OCI-LY3 (cell line): Measurements from ENCODE around the gene SPATA32.

Experiments
- H2AFZ ChIP-seq: fragments of 200-600, 300-600 bp; shearing (Covaris generic); 2 replicates; pipeline ENCODE4 v1.6.0; 2014; ENCODE audit warnings: antibody characterized with exemption, low read depth, low read length
- H3K27ac ChIP-seq: fragments of 200-600, 300-600 bp; sonication (generic); 2 replicates; pipeline ENCODE4 v1.5.1; 2014; ENCODE audit warnings: mild to moderate bottlenecking, low read length, moderate library complexity, mixed read lengths
- H3K27me3 ChIP-seq: fragments of 200-600, 300-600 bp; sonication (generic); 2 replicates; pipeline ENCODE4 v1.6.1; 2014; ENCODE audit warnings: low read depth, low read length, mixed read lengths
- H3K36me3 ChIP-seq: fragments of 200-600, 300-600 bp; sonication (generic); replicated peaks from 2 replicates; pipeline ENCODE3; 2014; ENCODE audit warnings: low read depth, low read length, mixed read lengths
- H3K4me1 ChIP-seq: fragments of 300-600, 200-600 bp; sonication (generic); 2 replicates; pipeline ENCODE4 v1.6.1; 2014; ENCODE audit warnings: low read length, mixed read lengths
- H3K4me2 ChIP-seq: fragments of 200-600, 300-600 bp; sonication (generic); 2 replicates; pipeline ENCODE4 v1.6.1; 2014; ENCODE audit warnings: low read length, mixed read lengths
- H3K4me3 ChIP-seq: fragments of 300-600, 200-600 bp; sonication (generic); 2 replicates; pipeline ENCODE4 v1.5.1; 2014; ENCODE audit warnings: antibody characterized with exemption, mild to moderate bottlenecking, low read length, moderate library complexity
- H3K79me2 ChIP-seq: fragments of 300-600, 200-600 bp; shearing (Covaris generic); 2 replicates; pipeline ENCODE4 v1.6.1; 2014; ENCODE audit warnings: mild to moderate bottlenecking, low read length, mixed read lengths
- H3K9ac ChIP-seq: fragments of 300-600, 200-600 bp; shearing (Covaris generic); 2 replicates; pipeline ENCODE4 v1.6.0; 2014; ENCODE audit warnings: mild to moderate bottlenecking, low read length, moderate library complexity
- H3K9me3 ChIP-seq: fragments of 200-600, 300-600 bp; shearing (Covaris generic); 2 replicates; pipeline ENCODE4 v1.6.1; 2014; ENCODE audit warnings: low read length, mixed read lengths; ENCODE audit not compliant: insufficient read depth
- H4K20me1 ChIP-seq: fragments of 200-600, 300-600 bp; sonication (generic); 2 replicates; pipeline ENCODE4 v1.6.1; 2016; ENCODE audit warnings: low read length, mixed read lengths; ENCODE audit not compliant: insufficient read depth
- CTCF ChIP-seq: fragments of 200-600, 300-600 bp; sonication (generic); IDR thresholded peaks from 2 replicates; pipeline ENCODE4 v1.5.1; 2014; ENCODE audit warnings: antibody characterized with exemption, low read length, low read depth
- EZH2phosphoT487 ChIP-seq: fragments of 200-600 bp; shearing (Covaris generic); IDR thresholded peaks from 2 replicates; pipeline ENCODE4 v1.6.1; 2018; ENCODE audit warnings: antibody characterized with exemption, mixed run types, low read depth

Gene SPATA32

GRCh38 chr17:45224671-45225050 is 37.2 kb downstream of the SPATA32 start:
- H3K27ac ChIP-seq: peak overlapping the region; percentile 99
- peak overlapping the region; percentile 100 for H3K9ac ChIP-seq
- H2AFZ ChIP-seq: no peak overlapping the region
- H3K36me3 ChIP-seq: no peaks in the 10 kb centered on the region
- H3K4me1 ChIP-seq: peaks cover 69% of the 10 kb centered on the region
- TF ChIP-seq CTCF: no peak
- TF ChIP-seq EZH2phosphoT487: no peak
- peak overlapping the region; percentile 100 for H3K4me3 ChIP-seq
- H3K4me2 ChIP-seq: peak overlapping the region; percentile 99
- H3K79me2 ChIP-seq: peaks cover 83% of the 10 kb centered on the region
- H3K27me3 ChIP-seq: no peaks in the 10 kb centered on the region
- H4K20me1 ChIP-seq: no peaks in the 10 kb centered on the region
- H3K9me3 ChIP-seq: no peaks in the 10 kb centered on the region

GRCh38 chr17:45223539-45224528 is 38.1 kb downstream of the SPATA32 start:
- Histone ChIP-seq H3K4me1 (peaks cover 61% of the 10 kb centered on the region), H3K9me3 (no peaks in the 10 kb centered on the region), H3K36me3 (no peaks in the 10 kb centered on the region), H3K9ac (peak overlapping the region; percentile 100), H3K4me3 (peak overlapping the region; percentile 100), H3K27me3 (no peaks in the 10 kb centered on the region), H3K79me2 (peaks cover 75% of the 10 kb centered on the region), H3K4me2 (peak overlapping the region; percentile 99), H3K27ac (peak overlapping the region; percentile 99), H4K20me1 (no peaks in the 10 kb centered on the region), H2AFZ (no peak overlapping the region)
- TF ChIP-seq EZH2phosphoT487 (no peak), CTCF (no peak)

- H3K4me2 ChIP-seq: peak overlapping the region; percentile 99
- H3K27me3 ChIP-seq: no peaks in the 10 kb centered on the region
- H2AFZ ChIP-seq: no peak overlapping the region
- peak overlapping the region; percentile 100 for H3K9ac ChIP-seq
- H3K27ac ChIP-seq: peak overlapping the region; percentile 99
- H3K36me3 ChIP-seq: no peaks in the 10 kb centered on the region
- H4K20me1 ChIP-seq: no peaks in the 10 kb centered on the region
- peaks cover 53% of the 10 kb centered on the region for H3K4me1 ChIP-seq
- no peaks in the 10 kb centered on the region for H3K9me3 ChIP-seq
- TF ChIP-seq CTCF: no peak
- no peak for TF ChIP-seq EZH2phosphoT487
- peak overlapping the region; percentile 100 for H3K4me3 ChIP-seq
- peaks cover 67% of the 10 kb centered on the region for H3K79me2 ChIP-seq
These were observed 38.8 kb downstream of the SPATA32 start for GRCh38 chr17:45222996-45223538.

GRCh38 chr17:45222289-45222995 is 39.5 kb downstream of the SPATA32 start:
- H3K27me3 ChIP-seq: no peaks in the 10 kb centered on the region
- peak overlapping the region; percentile 99 for H3K27ac ChIP-seq
- H3K9me3 ChIP-seq: no peaks in the 10 kb centered on the region
- peaks cover 47% of the 10 kb centered on the region for H3K4me1 ChIP-seq
- peaks cover 61% of the 10 kb centered on the region for H3K79me2 ChIP-seq
- H3K4me2 ChIP-seq: peak overlapping the region; percentile 99
- H3K4me3 ChIP-seq: peak overlapping the region; percentile 100
- no peak overlapping the region for H2AFZ ChIP-seq
- no peaks in the 10 kb centered on the region for H4K20me1 ChIP-seq
- H3K9ac ChIP-seq: peak overlapping the region; percentile 100
- TF ChIP-seq CTCF (no peak), EZH2phosphoT487 (no peak)
- H3K36me3 ChIP-seq: no peaks in the 10 kb centered on the region
